K562 (cell line): ENCODE measurements around the gene LMCD1. TPM values are rescaled to one million over a fixed set of nuclear protein-coding genes. Genes with fewer than 3 reads are reported as not detected.

Experiments
- ATAC-seq: fragments of 200-7000 bp; cut with Tn5 transposase; 3 replicates; pipeline ENCODE4 v1.9.1; 2020; ENCODE audit warnings: moderate library complexity
- BruUV-seq: library from RNA; stranded (reverse); fragments of 400-500 nt; replicated peaks from 2 replicates; lab custom pipeline; 2021; lab: Mats Ljungman, UMichigan
- CTCF ChIA-PET: fragments of 300-600 bp; formaldehyde crosslinking; extraction: SDS; loops from one replicate; lab custom pipeline; 2021; ENCODE audit warnings: low intra/inter-chr PET ratio; lab: Yijun Ruan, JAX
- POLR2A ChIA-PET: fragments of 300-600, 350-650 bp; sonication (Branson Sonifier 250); formaldehyde crosslinking; extraction: SDS; loops from one replicate; lab custom pipeline; 2021; ENCODE audit warnings: antibody characterized with exemption, inconsistent platforms; lab: Yijun Ruan, JAX
- DNase-seq, 4 experiments: peaks; one replicate each; pipeline versions ENCODE4 v3.0.0 to v3.0.0-alpha.2; 2011 to 2018; ENCODE audit warnings: low spot score in 3 of 4, mixed read lengths in 3 of 4; ENCODE audit errors: extremely low read depth in 1 of 4
- FAIRE-seq: peaks from 2 replicates; lab custom pipeline; 2011; peaks lifted over from hg19 to GRCh38; lab: Jason Lieb, UNC
- H2AFZ ChIP-seq: 2 replicates; pipeline ENCODE4 v1.6.0; 2011; ENCODE audit warnings: low read depth, low read length, control low read depth, inconsistent platforms
- H3K27ac ChIP-seq: fragments of 200-600 bp; 3 replicates; pipeline ENCODE4 v1.8.0; 2011; ENCODE audit warnings: low read depth, mild to moderate bottlenecking, control low read depth, inconsistent platforms, low read length, moderate library complexity, mixed read lengths; ENCODE audit errors: extremely low read depth
- H3K27me3 ChIP-seq, 2 experiments: fragments of 300-600 bp in 1 of 2; 2 replicates in 1 of 2; 3 replicates in 1 of 2; pipeline versions ENCODE4 v1.6.0 to v1.8.0; 2011; ENCODE audit warnings: inconsistent platforms in 2 of 2, low read length in 2 of 2, mild to moderate bottlenecking in 1 of 2, mixed read lengths in 1 of 2, moderate library complexity in 1 of 2; ENCODE audit not compliant: control insufficient read depth in 2 of 2, insufficient read depth in 2 of 2
- H3K36me3 ChIP-seq: fragments of 300-600 bp; 3 replicates; pipeline ENCODE4 v1.8.0; 2011; ENCODE audit warnings: mild to moderate bottlenecking, low read length, inconsistent platforms; ENCODE audit not compliant: control insufficient read depth, insufficient read depth
- H3K4me1 ChIP-seq, 2 experiments: fragments of 200-600 bp in 1 of 2; replicated peaks in 1 of 2; 2 replicates in 1 of 2; 3 replicates in 1 of 2; pipeline versions ENCODE4 v1.5.1 to v1.8.0; 2011; ENCODE audit warnings: inconsistent platforms in 2 of 2, low read length in 2 of 2, mild to moderate bottlenecking in 1 of 2, mixed read lengths in 1 of 2, moderate library complexity in 1 of 2; ENCODE audit not compliant: control insufficient read depth in 2 of 2, insufficient read depth in 2 of 2
- H3K4me2 ChIP-seq: 2 replicates; pipeline ENCODE4 v1.6.1; 2011; ENCODE audit warnings: low read length, control low read depth, inconsistent platforms, mixed read lengths; ENCODE audit not compliant: insufficient read depth
- H3K4me3 ChIP-seq: fragments of 200-600 bp; sonication (generic), shearing (Covaris generic); 2 replicates; pipeline ENCODE4 v1.5.1; 2016; ENCODE audit warnings: control low read depth, inconsistent platforms
- H3K79me2 ChIP-seq: fragments of 200-600 bp; 3 replicates; pipeline ENCODE4 v1.8.0; 2011; ENCODE audit warnings: low read length, inconsistent platforms; ENCODE audit not compliant: control insufficient read depth, insufficient read depth
- H3K9ac ChIP-seq, 2 experiments: 2 replicates each; pipeline versions ENCODE4 v1.6.0 to v1.6.1; 2011; ENCODE audit warnings: low read depth in 2 of 2, low read length in 2 of 2, control low read depth in 1 of 2, inconsistent platforms in 1 of 2, mild to moderate bottlenecking in 1 of 2, mixed read lengths in 1 of 2; ENCODE audit not compliant: insufficient read depth in 1 of 2
- H3K9me1 ChIP-seq: one replicate; pipeline ENCODE4 v1.6.0; 2011; ENCODE audit warnings: inconsistent platforms, mild to moderate bottlenecking, low read length, moderate library complexity; ENCODE audit not compliant: control insufficient read depth, insufficient read depth
- H3K9me3 ChIP-seq: replicated peaks from 2 replicates; pipeline ENCODE4 v1.5.1; 2011; ENCODE audit warnings: low read depth, low read length, inconsistent platforms; ENCODE audit not compliant: control insufficient read depth, insufficient read depth
- H4K20me1 ChIP-seq: replicated peaks from 2 replicates; pipeline ENCODE4 v1.6.1; 2011; ENCODE audit warnings: low read length, inconsistent platforms, mixed read lengths; ENCODE audit not compliant: control insufficient read depth, insufficient read depth
- ARID3B ChIP-seq: fragments of 250-450 bp; sonication (Bioruptor Pico); IDR thresholded peaks from 2 replicates; pipeline ENCODE4 v1.4.0; 2020; ENCODE audit warnings: borderline replicate concordance
- CREM ChIP-seq: IDR thresholded peaks from 2 replicates; pipeline ENCODE4 v1.6.1; 2014; ENCODE audit warnings: antibody characterized with exemption, low read depth
- IFI16 ChIP-seq: fragments of 250-450 bp; sonication (Bioruptor Pico); IDR thresholded peaks from 2 replicates; pipeline ENCODE4 v2.1.2; 2022; ENCODE audit warnings: mild to moderate bottlenecking, inconsistent platforms
- PHB2 ChIP-seq: fragments of 450-650 bp; IDR thresholded peaks from 2 replicates; pipeline ENCODE4 v1.6.1; 2017; ENCODE audit warnings: low read depth
- POLR2A ChIP-seq: fragments of 450-650 bp; conservative IDR thresholded peaks from 2 replicates; pipeline ENCODE4 v1.6.1; 2016
- RFX7 ChIP-seq: fragments of 250-450 bp; sonication (Bioruptor Pico); IDR thresholded peaks from 2 replicates; pipeline ENCODE4 v1.5.1; 2021; ENCODE audit warnings: mild to moderate bottlenecking
- SP2 ChIP-seq: IDR thresholded peaks from 2 replicates; pipeline ENCODE4 v1.6.1; 2011; ENCODE audit warnings: mild to moderate bottlenecking, low read depth, low read length, moderate library complexity; ENCODE audit not compliant: poor library complexity, severe bottlenecking; ENCODE audit errors: extremely low read depth
- TAF1 ChIP-seq: IDR thresholded peaks from 2 replicates; pipeline ENCODE4 v1.6.1; 2011; ENCODE audit warnings: mild to moderate bottlenecking, low read length, moderate library complexity; ENCODE audit not compliant: insufficient read depth, control insufficient read depth, severe bottlenecking; ENCODE audit errors: extremely low read depth
- ZNF12 ChIP-seq: sonication (generic); formaldehyde crosslinking; IDR thresholded peaks from 2 replicates; pipeline ENCODE4 v1.4.0; 2020; ENCODE audit warnings: mild to moderate bottlenecking, missing genetic modification reagents
- ZNF263 ChIP-seq: sonication (generic); formaldehyde crosslinking; IDR thresholded peaks from 2 replicates; pipeline ENCODE4 v1.8.0; 2022; ENCODE audit warnings: mild to moderate bottlenecking, missing genetic modification reagents, borderline replicate concordance
- WGBS: fragments of 100-300 bp; shearing (Covaris generic); methylation state at CpG from one replicate; pipeline ENCODE4 v1.1.6; 2016; ENCODE audit warnings: low coverage, mixed read lengths; ENCODE audit not compliant: insufficient coverage; ENCODE audit errors: missing lambda C conversion rate; 5-methylcytosine and 5-hydroxymethylcytosine counted together
- in situ Hi-C: fragments of 300-500 bp; cut with MboI; formaldehyde crosslinking; loops from 4 replicates; pipeline ENCODE4 v1.15.0; 2018; ENCODE audit warnings: inconsistent platforms, mixed read lengths
- intact Hi-C: fragments of 100-400 bp; cut with micrococcal nuclease; formaldehyde crosslinking; loops from 2 replicates; pipeline ENCODE4 v1.14.2; 2022
- polyA plus RNA-seq, 8 experiments: library from polyadenylated mRNA; depleted of rRNA in 4 of 8; stranded (reverse) in 5 of 8; unstranded in 3 of 8; fragments of >200 nt; fragmentation: Nextera tagmentation in 2 of 8; fragmentation: Illumina TruSeq in 1 of 8; extraction: Ambion mirVana in 2 of 8; extraction: Trizol in 1 of 8; gene quantifications; 2 replicates each; pipeline versions ENCODE4 v1.2.1 to v1.2.3, GENCODE V29; 2011 to 2014; ENCODE audit warnings: inconsistent platforms in 1 of 8, missing spikeins in 1 of 8
- total RNA-seq, 7 experiments: library from RNA; depleted of rRNA in 6 of 7; stranded (reverse); fragments of >200 nt in 6 of 7; fragmentation: Illumina TruSeq in 2 of 7; extraction: Trizol in 2 of 7; gene quantifications; 2 replicates each; pipeline versions ENCODE4 v1.2.1 to v1.2.3, GENCODE V29; 2011 to 2021; ENCODE audit warnings: low replicate concordance in 1 of 7
- TF ChIP-seq, protein P1 (sequence below): fragments of 450-650 bp; formaldehyde crosslinking; IDR thresholded peaks from 2 replicates; pipeline ENCODE4 v1.4.0; 2020; ENCODE audit warnings: mild to moderate bottlenecking, mixed read lengths

Gene LMCD1
- total and polyA plus RNA-seq, 9 of the 15 experiments (the other 6 are each of a cell fraction or from before 2014, with no cell fraction given): 0.60 TPM; not detected in 8

GRCh38 chr3:8608041-8608790, 106.6 kb downstream of the LMCD1 start:
- no peaks in the 10 kb centered on the region for H3K36me3 ChIP-seq
- intact Hi-C loops (no loop called here), in situ Hi-C loops (no loop called here)
- under 1% methylated on average over 16 of the region's 16 CpGs for WGBS
- no peak for TF ChIP-seq TAF1
- no peak for TF ChIP-seq CREM
- TF ChIP-seq, protein P1, sequence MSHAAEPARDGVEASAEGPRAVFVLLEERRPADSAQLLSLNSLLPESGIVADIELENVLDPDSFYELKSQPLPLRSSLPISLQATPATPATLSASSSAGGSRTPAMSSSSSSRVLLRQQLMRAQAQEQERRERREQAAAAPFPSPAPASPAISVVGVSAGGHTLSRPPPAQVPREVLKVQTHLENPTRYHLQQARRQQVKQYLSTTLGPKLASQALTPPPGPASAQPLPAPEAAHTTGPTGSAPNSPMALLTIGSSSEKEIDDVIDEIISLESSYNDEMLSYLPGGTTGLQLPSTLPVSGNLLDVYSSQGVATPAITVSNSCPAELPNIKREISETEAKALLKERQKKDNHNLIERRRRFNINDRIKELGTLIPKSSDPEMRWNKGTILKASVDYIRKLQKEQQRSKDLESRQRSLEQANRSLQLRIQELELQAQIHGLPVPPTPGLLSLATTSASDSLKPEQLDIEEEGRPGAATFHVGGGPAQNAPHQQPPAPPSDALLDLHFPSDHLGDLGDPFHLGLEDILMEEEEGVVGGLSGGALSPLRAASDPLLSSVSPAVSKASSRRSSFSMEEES (CRISPR knock-in tag): no peak
- TF ChIP-seq RFX7: no peak
- no peak for TF ChIP-seq IFI16 (CRISPR knock-in tag)
- no peak for TF ChIP-seq ZNF263
- TF ChIP-seq PHB2: no peak
- TF ChIP-seq POLR2A: no peak
- no peak for TF ChIP-seq ZNF12 (CRISPR knock-in tag)
- no peak for TF ChIP-seq ARID3B
- TF ChIP-seq SP2: no peak
- ATAC-seq (no peak), DNase-seq (no peak), FAIRE-seq (no peak)
- H3K9ac ChIP-seq: no peak overlapping the region
- no peak overlapping the region for H3K4me3 ChIP-seq
- BruUV-seq: no TSS peak
- H3K9me3 ChIP-seq: no peaks in the 10 kb centered on the region
- no peak overlapping the region for H3K27ac ChIP-seq
- H3K79me2 ChIP-seq: no peaks in the 10 kb centered on the region
- H3K9me1 ChIP-seq: no peaks in the 10 kb centered on the region
- H2AFZ ChIP-seq: no peak overlapping the region
- no peaks in the 10 kb centered on the region for H4K20me1 ChIP-seq
- H3K4me2 ChIP-seq: no peak overlapping the region
- POLR2A ChIA-PET: interaction anchor here (1.8 kb wide), 1 partner anchor 12 kb away, joined by 4 read pairs; no protein-coding TSS in a partner anchor
- H3K27me3 ChIP-seq: peaks cover 3 to 41% of the 10 kb centered on the region in 2 experiments; a peak in 3 of 5 replicates
- H3K4me1 ChIP-seq: no peaks in the 10 kb centered on the region
- CTCF ChIA-PET: interaction anchor here (1.1 to 1.3 kb wide), 2 partner anchors 127 to 166 kb away, joined by 4 to 8 read pairs; no protein-coding TSS in a partner anchor
